Lung (tissue), 12 donors: ENCODE measurements around the gene PNISR. TPM values are rescaled to one million over a fixed set of nuclear protein-coding genes. Genes with fewer than 3 reads are reported as not detected.

Experiments
- ATAC-seq: fragments of 200-7000 bp; cut with Tn5 transposase; one replicate; pipeline ENCODE4 v1.9.1; 2020; ENCODE audit warnings: moderate number of reproducible peaks; ENCODE audit not compliant: insufficient read depth, low FRiP score
- DNase-seq, 3 donors: peaks; one replicate each; pipeline ENCODE4 v3.0.0-alpha.2; 2013 to 2017
- H3K27ac ChIP-seq, 2 donors: one replicate each; pipeline ENCODE4 v1.5.1; 2013; ENCODE audit warnings: mild to moderate bottlenecking in 2 of 2, moderate library complexity in 2 of 2, control low read depth in 1 of 2, inconsistent platforms in 1 of 2, low read depth in 1 of 2, low read length in 1 of 2
- H3K27me3 ChIP-seq, 3 donors: one replicate each; pipeline ENCODE4 v1.5.1; 2013; ENCODE audit warnings: low read length in 2 of 3; ENCODE audit not compliant: control insufficient read depth in 3 of 3, insufficient read depth in 3 of 3
- H3K36me3 ChIP-seq, 4 donors: one replicate each; pipeline ENCODE4 v1.5.1; 2013; ENCODE audit warnings: low read length in 4 of 4, mild to moderate bottlenecking in 1 of 4, moderate library complexity in 1 of 4; ENCODE audit not compliant: control insufficient read depth in 4 of 4, insufficient read depth in 4 of 4
- H3K4me1 ChIP-seq, 5 donors: one replicate each; pipeline ENCODE4 v1.5.1; 2013; ENCODE audit warnings: low read length in 5 of 5, mild to moderate bottlenecking in 2 of 5, moderate library complexity in 1 of 5; ENCODE audit not compliant: control insufficient read depth in 5 of 5, insufficient read depth in 5 of 5
- H3K4me3 ChIP-seq: one replicate; pipeline ENCODE4 v1.5.1; 2013; ENCODE audit warnings: mild to moderate bottlenecking, control low read depth, moderate library complexity
- H3K9ac ChIP-seq, 2 donors: one replicate each; pipeline ENCODE4 v1.5.1; 2013; ENCODE audit warnings: low read length in 2 of 2, control low read depth in 1 of 2; ENCODE audit not compliant: insufficient read depth in 1 of 2
- H3K9me3 ChIP-seq, 4 donors: one replicate each; pipeline ENCODE4 v1.5.1; 2013; ENCODE audit warnings: low read length in 3 of 4, mild to moderate bottlenecking in 1 of 4, moderate library complexity in 1 of 4; ENCODE audit not compliant: control insufficient read depth in 4 of 4, insufficient read depth in 3 of 4
- CTCF ChIP-seq: IDR thresholded peaks from 2 replicates; pipeline ENCODE4 v1.5.1; 2012; ENCODE audit warnings: mild to moderate bottlenecking; ENCODE audit errors: control extremely low read depth, extremely low read depth
- WGBS, 2 donors: extraction: QIAGEN DNeasy Blood & Tissue Kit; methylation state at CpG; one replicate each; pipeline ENCODE4 v1.1.7; 2013; 5-methylcytosine and 5-hydroxymethylcytosine counted together
- polyA plus RNA-seq, 2 donors: library from polyadenylated mRNA; stranded (reverse); fragments of 200-250 nt; gene quantifications; one replicate each; pipeline ENCODE4 v1.2.1, GENCODE V29; 2013
- total RNA-seq, 2 donors: library from RNA; depleted of rRNA in 1 of 2; stranded (reverse); fragments of >200 nt in 1 of 2; gene quantifications; one replicate each; pipeline ENCODE4 v1.2.1, GENCODE V29; 2014 to 2021
- donor health status: control.
- donor health status: control.
- donor health status: Bipolar disorder and iron deficiency.
- donor health status: healthy.
- donor health status: DM: yes; HTN: yes; CAD: no.

PNISR gene
- total and polyA plus RNA-seq, 4 donors: 35.0 to 354 (median 53.5) TPM

- Histone ChIP-seq H3K9ac (no peak overlapping the region), H3K4me1 (no peaks in the 10 kb centered on the region), H3K36me3 (no peaks in the 10 kb centered on the region), H3K27ac (no peak overlapping the region), H3K9me3 (no peaks in the 10 kb centered on the region), H3K27me3 (no peaks in the 10 kb centered on the region), H3K4me3 (no peak overlapping the region)
- ATAC-seq (no peak), DNase-seq (no peak)
- no peak for TF ChIP-seq CTCF
- WGBS, 2 donors: 87 to 88% methylated on average over 5 of the region's 5 CpGs
These were observed 61.1 kb downstream of the PNISR start for GRCh38 chr6:99364026-99364425.

GRCh38 chr6:99362678-99363268, 62.3 kb downstream of the PNISR start:
- WGBS, 2 donors: 85 to 91% methylated on average over 1 of the region's 1 CpG
- Histone ChIP-seq H3K36me3 (no peaks in the 10 kb centered on the region), H3K9ac (no peak overlapping the region), H3K27me3 (no peaks in the 10 kb centered on the region), H3K4me3 (no peak overlapping the region), H3K9me3 (no peaks in the 10 kb centered on the region), H3K27ac (no peak overlapping the region), H3K4me1 (no peaks in the 10 kb centered on the region)
- TF ChIP-seq CTCF: no peak
- ATAC-seq: no peak
- DNase-seq: no peak

GRCh38 chr6:99359800-99360199, 65.3 kb downstream of the PNISR start:
- H3K27me3 ChIP-seq: peaks cover 0 to 4% (median 0%) of the 10 kb centered on the region in 3 donors
- ATAC-seq (no peak), DNase-seq (no peak)
- no peaks in the 10 kb centered on the region for H3K9me3 ChIP-seq
- no peak overlapping the region for H3K27ac ChIP-seq
- H3K36me3 ChIP-seq: no peaks in the 10 kb centered on the region
- TF ChIP-seq CTCF: no peak
- no peaks in the 10 kb centered on the region for H3K4me1 ChIP-seq
- no peak overlapping the region for H3K4me3 ChIP-seq
- no peak overlapping the region for H3K9ac ChIP-seq
- WGBS, 2 donors: 62 to 70% methylated on average over 1 of the region's 1 CpG

GRCh38 chr6:99356641-99357040, 68.5 kb downstream of the PNISR start:
- Histone ChIP-seq H3K4me1 (no peaks in the 10 kb centered on the region), H3K9me3 (no peaks in the 10 kb centered on the region), H3K4me3 (no peak overlapping the region), H3K27ac (no peak overlapping the region), H3K36me3 (no peaks in the 10 kb centered on the region), H3K9ac (no peak overlapping the region), H3K27me3 (peaks cover 0 to 8% (median 0%) of the 10 kb centered on the region in 3 donors)
- 79 to 88% methylated on average over 1 of the region's 1 CpG for WGBS, 2 donors
- TF ChIP-seq CTCF: no peak
- DNase-seq (no peak), ATAC-seq (no peak)
